Osteoblast (primary cell): Measurements from ENCODE around the gene CHSY1. TPM values are rescaled to one million over a fixed set of nuclear protein-coding genes. Genes with fewer than 3 reads are reported as not detected.

Source experiments
- DNase-seq: peaks from one replicate; pipeline ENCODE4 v3.0.0; 2011; ENCODE audit warnings: low spot score, mixed read lengths; ENCODE audit not compliant: insufficient read length; ENCODE audit errors: missing footprints
- H2AFZ ChIP-seq: 2 replicates; pipeline ENCODE4 v1.6.0; 2011; ENCODE audit warnings: mild to moderate bottlenecking, low read length
- H3K27ac ChIP-seq: 2 replicates; pipeline ENCODE4 v1.5.1; 2011; ENCODE audit warnings: mild to moderate bottlenecking, low read depth, low read length, moderate library complexity
- H3K27me3 ChIP-seq: 2 replicates; pipeline ENCODE4 v1.6.0; 2012; ENCODE audit warnings: mild to moderate bottlenecking, control low read depth, inconsistent platforms, low read length, moderate library complexity; ENCODE audit not compliant: insufficient read depth
- H3K36me3 ChIP-seq: 2 replicates; pipeline ENCODE4 v1.5.1; 2011; ENCODE audit warnings: mild to moderate bottlenecking, low read length, control low read depth, moderate library complexity; ENCODE audit not compliant: insufficient read depth
- H3K4me1 ChIP-seq: 2 replicates; pipeline ENCODE4 v1.5.1; 2011; ENCODE audit warnings: mild to moderate bottlenecking, low read length, control low read depth, moderate library complexity; ENCODE audit not compliant: insufficient read depth
- H3K4me2 ChIP-seq: 2 replicates; pipeline ENCODE4 v1.6.0; 2011; ENCODE audit warnings: mild to moderate bottlenecking, low read length; ENCODE audit not compliant: insufficient read depth
- H3K4me3 ChIP-seq: fragments of 200-600 bp; sonication (generic); 3 replicates; pipeline ENCODE4 v1.5.1; 2012; ENCODE audit warnings: mild to moderate bottlenecking, low read length, inconsistent platforms; ENCODE audit not compliant: insufficient read depth
- H3K79me2 ChIP-seq: 2 replicates; pipeline ENCODE4 v1.6.0; 2012; ENCODE audit warnings: mild to moderate bottlenecking, low read length, control low read depth, inconsistent platforms; ENCODE audit not compliant: insufficient read depth
- H3K9me3 ChIP-seq: 2 replicates; pipeline ENCODE4 v1.5.1; 2011; ENCODE audit warnings: low read depth, low read length, control low read depth
- H4K20me1 ChIP-seq: 2 replicates; pipeline ENCODE4 v1.6.0; 2012; ENCODE audit warnings: mild to moderate bottlenecking, low read length, control low read depth; ENCODE audit not compliant: insufficient read depth
- total RNA-seq: library from RNA; depleted of rRNA; stranded (reverse); fragments of >200 nt; gene quantifications from 2 replicates; pipeline ENCODE4 v1.2.3, GENCODE V29; 2012
- TF ChIP-seq, protein P1 (sequence below): IDR thresholded peaks from 2 replicates; pipeline ENCODE4 v1.5.1; 2011; ENCODE audit warnings: mild to moderate bottlenecking, low read depth, low read length, moderate library complexity; ENCODE audit errors: extremely low read depth

The CHSY1 gene
- total RNA-seq, 1 donor = 39.1 TPM

DNA sequence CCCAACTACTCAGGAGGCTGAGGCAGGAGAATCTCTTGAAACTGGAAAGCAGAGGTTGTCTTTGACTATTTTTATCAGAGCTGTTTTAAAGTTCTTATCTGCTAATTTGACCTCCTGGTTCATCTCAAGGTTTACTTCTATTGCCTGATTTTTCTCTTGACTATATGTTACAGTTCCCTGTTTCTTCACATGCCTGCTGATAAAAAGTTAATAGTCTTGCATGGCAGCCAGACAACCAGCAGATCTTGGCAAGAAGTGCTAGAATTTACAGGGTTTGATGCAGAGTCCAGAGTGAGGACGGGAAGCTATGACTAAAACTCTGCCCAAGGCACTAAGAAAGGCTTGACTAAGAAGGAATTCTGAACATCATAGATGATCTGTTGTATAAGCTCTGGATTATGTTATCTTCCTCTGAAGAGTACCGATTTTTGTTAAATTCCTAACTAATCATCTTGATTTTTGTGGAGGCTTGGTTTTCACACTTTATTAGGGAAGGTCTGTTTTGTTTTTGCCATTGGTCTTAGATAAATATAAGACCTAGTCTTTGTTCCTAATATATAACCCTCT lies 85.9 kb downstream of the CHSY1 start:
- H3K79me2 ChIP-seq = no peaks in the 10 kb centered on the region
- H3K27me3 ChIP-seq = no peaks in the 10 kb centered on the region
- peaks cover 42% of the 10 kb centered on the region for H3K4me1 ChIP-seq
- H4K20me1 ChIP-seq = no peaks in the 10 kb centered on the region
- peaks cover 13% of the 10 kb centered on the region for H3K9me3 ChIP-seq
- no peak overlapping the region for H3K4me3 ChIP-seq
- no peaks in the 10 kb centered on the region for H3K36me3 ChIP-seq
- peak overlapping the region; percentile 96 for H3K27ac ChIP-seq
- DNase-seq = no peak
- H3K4me2 ChIP-seq = no peak overlapping the region
- H2AFZ ChIP-seq = no peak overlapping the region
- TF ChIP-seq, protein P1, sequence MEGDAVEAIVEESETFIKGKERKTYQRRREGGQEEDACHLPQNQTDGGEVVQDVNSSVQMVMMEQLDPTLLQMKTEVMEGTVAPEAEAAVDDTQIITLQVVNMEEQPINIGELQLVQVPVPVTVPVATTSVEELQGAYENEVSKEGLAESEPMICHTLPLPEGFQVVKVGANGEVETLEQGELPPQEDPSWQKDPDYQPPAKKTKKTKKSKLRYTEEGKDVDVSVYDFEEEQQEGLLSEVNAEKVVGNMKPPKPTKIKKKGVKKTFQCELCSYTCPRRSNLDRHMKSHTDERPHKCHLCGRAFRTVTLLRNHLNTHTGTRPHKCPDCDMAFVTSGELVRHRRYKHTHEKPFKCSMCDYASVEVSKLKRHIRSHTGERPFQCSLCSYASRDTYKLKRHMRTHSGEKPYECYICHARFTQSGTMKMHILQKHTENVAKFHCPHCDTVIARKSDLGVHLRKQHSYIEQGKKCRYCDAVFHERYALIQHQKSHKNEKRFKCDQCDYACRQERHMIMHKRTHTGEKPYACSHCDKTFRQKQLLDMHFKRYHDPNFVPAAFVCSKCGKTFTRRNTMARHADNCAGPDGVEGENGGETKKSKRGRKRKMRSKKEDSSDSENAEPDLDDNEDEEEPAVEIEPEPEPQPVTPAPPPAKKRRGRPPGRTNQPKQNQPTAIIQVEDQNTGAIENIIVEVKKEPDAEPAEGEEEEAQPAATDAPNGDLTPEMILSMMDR = no peak

DNA sequence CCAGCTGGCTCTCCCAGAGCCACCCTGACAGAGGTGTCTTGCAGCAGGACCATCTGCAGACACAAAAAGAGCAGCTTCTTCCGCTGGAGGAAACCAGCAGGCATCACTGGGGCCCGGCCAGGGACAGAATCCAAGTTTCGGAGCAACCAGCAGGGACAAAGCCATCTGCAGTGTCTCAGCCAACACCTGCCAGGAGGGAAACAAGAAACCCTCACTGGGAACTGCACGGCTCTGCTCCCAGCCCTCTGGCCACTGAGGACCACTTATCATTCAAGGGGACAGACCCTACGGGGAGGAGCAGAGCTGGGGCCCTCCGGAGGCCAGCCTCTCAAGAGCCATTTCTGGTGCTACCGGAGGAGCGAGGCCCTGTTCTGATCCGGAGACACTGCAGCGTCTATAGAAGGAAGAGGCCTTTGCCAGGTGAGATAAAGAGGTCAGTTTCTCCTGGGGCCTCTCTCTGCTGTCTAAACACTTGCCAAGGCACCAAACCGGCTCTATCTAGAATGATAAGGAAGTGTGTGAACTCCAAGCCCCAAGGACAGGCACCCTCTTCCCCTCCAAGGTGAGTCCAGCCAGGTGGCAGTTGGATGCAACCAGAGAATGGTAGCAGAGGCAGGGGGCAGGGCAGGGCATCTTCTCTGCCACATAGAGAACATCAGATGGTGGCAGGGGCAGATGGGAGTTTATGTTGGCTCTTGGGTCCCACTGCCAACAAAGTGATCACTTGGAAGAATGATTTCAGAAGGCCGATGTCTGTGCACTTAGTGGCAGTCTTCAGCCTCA lies 89.0 kb downstream of the CHSY1 start:
- H3K27me3 ChIP-seq = no peaks in the 10 kb centered on the region
- no peak overlapping the region for H2AFZ ChIP-seq
- H3K4me2 ChIP-seq = no peak overlapping the region
- no peaks in the 10 kb centered on the region for H4K20me1 ChIP-seq
- peaks cover 19% of the 10 kb centered on the region for H3K4me1 ChIP-seq
- TF ChIP-seq, protein P1 = no peak
- DNase-seq = peak; percentile 55
- no peak overlapping the region for H3K4me3 ChIP-seq
- H3K79me2 ChIP-seq = no peaks in the 10 kb centered on the region
- no peaks in the 10 kb centered on the region for H3K36me3 ChIP-seq
- no peak overlapping the region for H3K27ac ChIP-seq
- peaks cover 13% of the 10 kb centered on the region for H3K9me3 ChIP-seq

DNA sequence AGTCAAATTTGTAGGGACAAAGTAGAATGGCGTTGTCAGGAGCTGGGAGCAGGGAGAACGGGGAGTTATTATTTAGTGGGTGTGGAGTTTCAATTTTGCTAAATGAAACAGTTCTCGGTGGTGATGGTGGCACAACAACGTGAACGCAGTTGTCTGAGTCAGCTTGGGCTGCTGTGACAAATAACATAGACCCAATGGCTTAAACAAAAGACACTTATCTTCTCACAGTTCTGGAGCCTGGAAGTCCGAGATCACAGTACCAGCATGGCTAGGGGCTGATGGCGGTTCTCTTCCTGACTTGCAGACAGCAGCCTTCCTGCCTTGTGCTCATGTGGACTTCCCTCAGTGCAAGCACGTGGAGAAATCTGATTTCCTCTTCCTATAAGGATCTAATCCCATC lies 90.2 kb downstream of the CHSY1 start:
- TF ChIP-seq, protein P1 = no peak
- no peak overlapping the region for H2AFZ ChIP-seq

More for the DNA sequence above, 90.2 kb downstream of the CHSY1 start:
- Histone ChIP-seq H3K27ac (no peak overlapping the region), H3K9me3 (peaks cover 13% of the 10 kb centered on the region), H3K27me3 (no peaks in the 10 kb centered on the region), H3K4me3 (no peak overlapping the region), H3K36me3 (no peaks in the 10 kb centered on the region), H4K20me1 (no peaks in the 10 kb centered on the region), H3K4me2 (no peak overlapping the region), H3K79me2 (no peaks in the 10 kb centered on the region), H3K4me1 (peaks cover 9% of the 10 kb centered on the region)
- DNase-seq = peak; percentile 9
